Body of pancreas (tissue), 4 donors: ENCODE results near the gene SYNJ2.

Source experiments
- POLR2A ChIP-seq, 3 donors: fragments of 450-650 bp; IDR thresholded peaks; one replicate each; pipeline ENCODE4 v1.6.1; 2016; ENCODE audit warnings: antibody characterized with exemption in 3 of 3, mild to moderate bottlenecking in 2 of 3
- TF ChIP-seq, protein P1 (sequence below), 7 experiments: fragments of 450-650 bp in 4 of 7; fragments of 200-600 bp in 3 of 7; sonication (generic) in 3 of 7; IDR thresholded peaks; one replicate each; pipeline ENCODE4 v1.5.1; 2016 to 2019; ENCODE audit warnings: antibody characterized with exemption in 7 of 7

DNA sequence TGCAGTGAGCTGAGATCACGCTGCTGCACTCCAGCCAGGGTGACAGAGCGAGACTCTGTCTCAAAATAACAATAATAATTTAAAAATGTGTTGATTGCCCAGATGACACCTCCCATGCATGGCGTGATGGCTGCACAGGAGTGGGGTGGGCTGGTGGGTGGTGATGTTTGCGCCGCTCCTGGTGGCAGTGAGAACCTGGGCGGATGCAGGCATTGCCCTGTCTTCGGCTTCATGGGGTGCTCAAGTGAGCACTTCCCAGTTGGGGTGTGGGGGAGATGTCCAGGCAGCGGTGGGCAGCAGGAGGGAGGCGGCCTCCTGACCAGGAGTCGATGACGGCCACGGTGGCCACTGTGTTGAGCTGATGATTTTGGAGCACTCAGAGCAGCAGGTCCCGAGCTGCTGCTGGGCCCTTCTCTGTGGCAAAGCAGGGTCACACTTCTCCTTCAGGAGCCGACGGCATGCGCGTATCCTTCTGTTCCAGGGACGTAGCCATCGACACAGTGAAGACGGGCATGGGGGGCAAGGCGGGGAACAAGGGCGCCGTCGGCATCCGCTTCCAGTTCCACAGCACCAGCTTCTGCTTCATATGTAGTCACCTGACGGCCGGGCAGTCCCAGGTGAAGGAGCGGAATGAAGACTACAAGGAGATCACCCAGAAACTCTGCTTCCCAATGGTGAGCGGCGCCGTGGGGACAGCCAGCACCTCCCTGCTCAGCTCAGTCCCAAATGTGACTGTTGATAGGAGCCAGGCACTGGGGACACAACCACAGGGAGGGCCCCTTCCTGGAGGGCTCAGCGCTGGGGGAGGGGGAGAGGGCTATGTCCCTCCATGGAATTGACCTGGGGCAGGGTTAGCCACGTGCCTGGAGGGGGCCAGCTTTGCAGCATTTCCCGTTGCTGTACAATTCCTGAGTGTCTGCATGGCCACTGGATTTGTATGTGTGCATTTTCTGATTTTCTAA is 89.7 kb downstream of the SYNJ2 start:
- TF ChIP-seq, protein P1, sequence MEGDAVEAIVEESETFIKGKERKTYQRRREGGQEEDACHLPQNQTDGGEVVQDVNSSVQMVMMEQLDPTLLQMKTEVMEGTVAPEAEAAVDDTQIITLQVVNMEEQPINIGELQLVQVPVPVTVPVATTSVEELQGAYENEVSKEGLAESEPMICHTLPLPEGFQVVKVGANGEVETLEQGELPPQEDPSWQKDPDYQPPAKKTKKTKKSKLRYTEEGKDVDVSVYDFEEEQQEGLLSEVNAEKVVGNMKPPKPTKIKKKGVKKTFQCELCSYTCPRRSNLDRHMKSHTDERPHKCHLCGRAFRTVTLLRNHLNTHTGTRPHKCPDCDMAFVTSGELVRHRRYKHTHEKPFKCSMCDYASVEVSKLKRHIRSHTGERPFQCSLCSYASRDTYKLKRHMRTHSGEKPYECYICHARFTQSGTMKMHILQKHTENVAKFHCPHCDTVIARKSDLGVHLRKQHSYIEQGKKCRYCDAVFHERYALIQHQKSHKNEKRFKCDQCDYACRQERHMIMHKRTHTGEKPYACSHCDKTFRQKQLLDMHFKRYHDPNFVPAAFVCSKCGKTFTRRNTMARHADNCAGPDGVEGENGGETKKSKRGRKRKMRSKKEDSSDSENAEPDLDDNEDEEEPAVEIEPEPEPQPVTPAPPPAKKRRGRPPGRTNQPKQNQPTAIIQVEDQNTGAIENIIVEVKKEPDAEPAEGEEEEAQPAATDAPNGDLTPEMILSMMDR (IDR thresholded peaks at IDR 0.05), result no peak
- TF ChIP-seq POLR2A (IDR thresholded peaks at IDR 0.05), result no peak
